SK-N-SH treated with all-trans-retinoic acid at 6 μM for 48 hours (cell line): ENCODE results near the gene CASQ2.

Source experiments
- ARNTL ChIP-seq: fragments of 450-650 bp; formaldehyde crosslinking; IDR thresholded peaks from 2 replicates; pipeline ENCODE4 v1.5.0; 2020; ENCODE audit warnings: low read depth, mild to moderate bottlenecking, moderate library complexity, borderline replicate concordance
- ISL1 ChIP-seq: fragments of 250-450 bp; sonication (Bioruptor Pico); IDR thresholded peaks from 2 replicates; pipeline ENCODE4 v2.1.2; 2022; ENCODE audit warnings: mild to moderate bottlenecking, moderate library complexity
- TOX ChIP-seq: fragments of 250-450 bp; sonication (Bioruptor Pico); IDR thresholded peaks from 2 replicates; pipeline ENCODE4 v1.8.0; 2021; ENCODE audit warnings: mild to moderate bottlenecking, moderate library complexity, borderline replicate concordance
- ZFP3 ChIP-seq: fragments of 250-450 bp; sonication (Bioruptor Pico); IDR thresholded peaks from 2 replicates; pipeline ENCODE4 v1.5.0; 2020; ENCODE audit warnings: mild to moderate bottlenecking, moderate library complexity
- ZFP30 ChIP-seq: fragments of 450-650 bp; formaldehyde crosslinking; IDR thresholded peaks from 2 replicates; pipeline ENCODE4 v1.5.0; 2022; ENCODE audit warnings: mild to moderate bottlenecking, moderate library complexity
- ZNF8 ChIP-seq: fragments of 450-650 bp; formaldehyde crosslinking; IDR thresholded peaks from 2 replicates; pipeline ENCODE4 v1.5.0; 2020; ENCODE audit warnings: mild to moderate bottlenecking, moderate library complexity
- TF ChIP-seq, protein P1 (sequence below): fragments of 250-450 bp; sonication (Bioruptor Pico); IDR thresholded peaks from 2 replicates; pipeline ENCODE4 v1.5.1; 2020; ENCODE audit warnings: low read depth, mild to moderate bottlenecking, moderate library complexity
- TF ChIP-seq, protein P2 (sequence below): fragments of 250-450 bp; sonication (Bioruptor Pico); IDR thresholded peaks from 2 replicates; pipeline ENCODE4 v1.8.0; 2021; ENCODE audit warnings: low read depth, mild to moderate bottlenecking, moderate library complexity, borderline replicate concordance
- TF ChIP-seq, protein P3 (sequence below): fragments of 250-450 bp; sonication (Bioruptor Pico); IDR thresholded peaks from 2 replicates; pipeline ENCODE4 v1.8.0; 2020; ENCODE audit warnings: mild to moderate bottlenecking, moderate library complexity, borderline replicate concordance
- TF ChIP-seq, protein P4 (sequence below): fragments of 250-450 bp; sonication (Bioruptor Pico); IDR thresholded peaks from 2 replicates; pipeline ENCODE4 v1.5.1; 2021; ENCODE audit warnings: mild to moderate bottlenecking, moderate library complexity

DNA sequence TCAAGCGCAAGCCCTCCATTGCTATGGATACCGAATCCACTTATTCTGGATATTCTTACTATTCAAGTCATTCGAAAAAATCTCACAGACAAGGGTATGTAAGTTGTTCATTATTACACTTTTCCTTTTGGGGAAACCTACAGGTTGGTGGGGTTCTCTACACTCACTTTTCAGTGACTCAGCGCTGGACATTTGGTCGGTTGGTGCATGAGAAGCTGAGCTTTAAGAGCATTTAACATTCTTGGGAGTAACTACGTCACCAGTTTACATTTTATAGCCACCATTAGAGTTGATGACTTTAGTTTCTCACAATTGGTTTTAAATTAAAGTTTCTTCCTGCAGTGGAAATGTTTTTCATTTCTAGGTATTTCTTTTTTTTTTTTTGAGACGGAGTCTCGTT is 117.1 kb downstream of the CASQ2 start:
- TF ChIP-seq ZFP30, result no peak
- TF ChIP-seq, protein P1, sequence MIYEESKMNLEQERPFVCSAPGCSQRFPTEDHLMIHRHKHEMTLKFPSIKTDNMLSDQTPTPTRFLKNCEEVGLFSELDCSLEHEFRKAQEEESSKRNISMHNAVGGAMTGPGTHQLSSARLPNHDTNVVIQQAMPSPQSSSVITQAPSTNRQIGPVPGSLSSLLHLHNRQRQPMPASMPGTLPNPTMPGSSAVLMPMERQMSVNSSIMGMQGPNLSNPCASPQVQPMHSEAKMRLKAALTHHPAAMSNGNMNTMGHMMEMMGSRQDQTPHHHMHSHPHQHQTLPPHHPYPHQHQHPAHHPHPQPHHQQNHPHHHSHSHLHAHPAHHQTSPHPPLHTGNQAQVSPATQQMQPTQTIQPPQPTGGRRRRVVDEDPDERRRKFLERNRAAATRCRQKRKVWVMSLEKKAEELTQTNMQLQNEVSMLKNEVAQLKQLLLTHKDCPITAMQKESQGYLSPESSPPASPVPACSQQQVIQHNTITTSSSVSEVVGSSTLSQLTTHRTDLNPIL, result no peak
- TF ChIP-seq, protein P2, sequence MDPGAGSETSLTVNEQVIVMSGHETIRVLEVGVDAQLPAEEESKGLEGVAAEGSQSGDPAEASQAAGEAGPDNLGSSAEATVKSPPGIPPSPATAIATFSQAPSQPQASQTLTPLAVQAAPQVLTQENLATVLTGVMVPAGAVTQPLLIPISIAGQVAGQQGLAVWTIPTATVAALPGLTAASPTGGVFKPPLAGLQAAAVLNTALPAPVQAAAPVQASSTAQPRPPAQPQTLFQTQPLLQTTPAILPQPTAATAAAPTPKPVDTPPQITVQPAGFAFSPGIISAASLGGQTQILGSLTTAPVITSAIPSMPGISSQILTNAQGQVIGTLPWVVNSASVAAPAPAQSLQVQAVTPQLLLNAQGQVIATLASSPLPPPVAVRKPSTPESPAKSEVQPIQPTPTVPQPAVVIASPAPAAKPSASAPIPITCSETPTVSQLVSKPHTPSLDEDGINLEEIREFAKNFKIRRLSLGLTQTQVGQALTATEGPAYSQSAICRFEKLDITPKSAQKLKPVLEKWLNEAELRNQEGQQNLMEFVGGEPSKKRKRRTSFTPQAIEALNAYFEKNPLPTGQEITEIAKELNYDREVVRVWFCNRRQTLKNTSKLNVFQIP (CRISPR knock-in tag), result no peak
- TF ChIP-seq, protein P3, sequence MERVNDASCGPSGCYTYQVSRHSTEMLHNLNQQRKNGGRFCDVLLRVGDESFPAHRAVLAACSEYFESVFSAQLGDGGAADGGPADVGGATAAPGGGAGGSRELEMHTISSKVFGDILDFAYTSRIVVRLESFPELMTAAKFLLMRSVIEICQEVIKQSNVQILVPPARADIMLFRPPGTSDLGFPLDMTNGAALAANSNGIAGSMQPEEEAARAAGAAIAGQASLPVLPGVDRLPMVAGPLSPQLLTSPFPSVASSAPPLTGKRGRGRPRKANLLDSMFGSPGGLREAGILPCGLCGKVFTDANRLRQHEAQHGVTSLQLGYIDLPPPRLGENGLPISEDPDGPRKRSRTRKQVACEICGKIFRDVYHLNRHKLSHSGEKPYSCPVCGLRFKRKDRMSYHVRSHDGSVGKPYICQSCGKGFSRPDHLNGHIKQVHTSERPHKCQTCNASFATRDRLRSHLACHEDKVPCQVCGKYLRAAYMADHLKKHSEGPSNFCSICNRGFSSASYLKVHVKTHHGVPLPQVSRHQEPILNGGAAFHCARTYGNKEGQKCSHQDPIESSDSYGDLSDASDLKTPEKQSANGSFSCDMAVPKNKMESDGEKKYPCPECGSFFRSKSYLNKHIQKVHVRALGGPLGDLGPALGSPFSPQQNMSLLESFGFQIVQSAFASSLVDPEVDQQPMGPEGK (CRISPR knock-in tag), result no peak
- TF ChIP-seq ARNTL (CRISPR knock-in tag), result no peak
- TF ChIP-seq ZNF8 (CRISPR knock-in tag), result no peak
- no peak for TF ChIP-seq TOX (CRISPR knock-in tag)
- TF ChIP-seq ZFP3 (CRISPR knock-in tag), result no peak
- TF ChIP-seq, protein P4, sequence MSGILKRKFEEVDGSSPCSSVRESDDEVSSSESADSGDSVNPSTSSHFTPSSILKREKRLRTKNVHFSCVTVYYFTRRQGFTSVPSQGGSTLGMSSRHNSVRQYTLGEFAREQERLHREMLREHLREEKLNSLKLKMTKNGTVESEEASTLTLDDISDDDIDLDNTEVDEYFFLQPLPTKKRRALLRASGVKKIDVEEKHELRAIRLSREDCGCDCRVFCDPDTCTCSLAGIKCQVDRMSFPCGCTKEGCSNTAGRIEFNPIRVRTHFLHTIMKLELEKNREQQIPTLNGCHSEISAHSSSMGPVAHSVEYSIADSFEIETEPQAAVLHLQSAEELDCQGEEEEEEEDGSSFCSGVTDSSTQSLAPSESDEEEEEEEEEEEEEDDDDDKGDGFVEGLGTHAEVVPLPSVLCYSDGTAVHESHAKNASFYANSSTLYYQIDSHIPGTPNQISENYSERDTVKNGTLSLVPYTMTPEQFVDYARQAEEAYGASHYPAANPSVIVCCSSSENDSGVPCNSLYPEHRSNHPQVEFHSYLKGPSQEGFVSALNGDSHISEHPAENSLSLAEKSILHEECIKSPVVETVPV, result no peak
- TF ChIP-seq ISL1 (CRISPR knock-in tag), result no peak
